HEK293 (cell line): ENCODE results near the gene SRCIN1.

Experiments
- MZF1 ChIP-seq: fragments of 450-650 bp; formaldehyde crosslinking; IDR thresholded peaks from 2 replicates; pipeline ENCODE4 v1.5.1; 2017; ENCODE audit warnings: missing biosample characterization, missing genetic modification characterization, borderline replicate concordance
- ZNF175 ChIP-seq: fragments of 450-650 bp; formaldehyde crosslinking; IDR thresholded peaks from 2 replicates; pipeline ENCODE4 v1.5.1; 2016; ENCODE audit warnings: missing biosample characterization, missing genetic modification characterization
- ZNF302 ChIP-seq: fragments of 450-650 bp; formaldehyde crosslinking; IDR thresholded peaks from 2 replicates; pipeline ENCODE4 v1.5.1; 2016; ENCODE audit warnings: missing biosample characterization, missing genetic modification characterization, low read depth
- ZNF623 ChIP-seq: fragments of 450-650 bp; formaldehyde crosslinking; IDR thresholded peaks from 2 replicates; pipeline ENCODE4 v1.5.1; 2016; ENCODE audit warnings: missing biosample characterization, missing genetic modification characterization
- TF ChIP-seq, protein P1 (sequence below): fragments of 450-650 bp; formaldehyde crosslinking; IDR thresholded peaks from 2 replicates; pipeline ENCODE4 v1.5.1; 2016; ENCODE audit warnings: missing biosample characterization, missing genetic modification characterization

DNA sequence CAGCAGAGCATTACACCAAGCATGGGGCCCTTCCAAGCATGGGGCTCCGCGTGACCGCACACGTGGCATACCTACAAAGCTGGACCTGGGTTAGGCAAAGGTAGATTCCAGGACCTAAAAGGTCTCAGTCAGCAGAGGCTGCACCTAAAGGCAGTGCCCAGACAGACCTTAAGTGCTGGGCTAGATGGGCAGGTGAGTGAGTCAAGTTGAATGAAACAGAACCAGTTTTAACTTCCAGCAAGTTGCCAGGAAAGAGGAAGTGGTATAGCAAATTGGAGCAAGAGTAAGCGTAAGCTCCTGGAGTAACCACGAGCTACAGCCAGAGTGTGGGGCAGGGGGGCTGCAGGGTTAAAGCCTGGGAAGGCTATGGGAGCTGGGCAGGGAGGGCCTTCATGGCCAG lies 49.5 kb downstream of the SRCIN1 start:
- TF ChIP-seq, protein P1, sequence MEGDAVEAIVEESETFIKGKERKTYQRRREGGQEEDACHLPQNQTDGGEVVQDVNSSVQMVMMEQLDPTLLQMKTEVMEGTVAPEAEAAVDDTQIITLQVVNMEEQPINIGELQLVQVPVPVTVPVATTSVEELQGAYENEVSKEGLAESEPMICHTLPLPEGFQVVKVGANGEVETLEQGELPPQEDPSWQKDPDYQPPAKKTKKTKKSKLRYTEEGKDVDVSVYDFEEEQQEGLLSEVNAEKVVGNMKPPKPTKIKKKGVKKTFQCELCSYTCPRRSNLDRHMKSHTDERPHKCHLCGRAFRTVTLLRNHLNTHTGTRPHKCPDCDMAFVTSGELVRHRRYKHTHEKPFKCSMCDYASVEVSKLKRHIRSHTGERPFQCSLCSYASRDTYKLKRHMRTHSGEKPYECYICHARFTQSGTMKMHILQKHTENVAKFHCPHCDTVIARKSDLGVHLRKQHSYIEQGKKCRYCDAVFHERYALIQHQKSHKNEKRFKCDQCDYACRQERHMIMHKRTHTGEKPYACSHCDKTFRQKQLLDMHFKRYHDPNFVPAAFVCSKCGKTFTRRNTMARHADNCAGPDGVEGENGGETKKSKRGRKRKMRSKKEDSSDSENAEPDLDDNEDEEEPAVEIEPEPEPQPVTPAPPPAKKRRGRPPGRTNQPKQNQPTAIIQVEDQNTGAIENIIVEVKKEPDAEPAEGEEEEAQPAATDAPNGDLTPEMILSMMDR = no peak
- TF ChIP-seq ZNF175 = no peak
- no peak for TF ChIP-seq ZNF302 (tag by site-specific recombination)
- TF ChIP-seq ZNF623 = no peak
- no peak for TF ChIP-seq MZF1
